ENCODE measurements around the gene UFD1. TPM values are rescaled to one million over a fixed set of nuclear protein-coding genes. Genes with fewer than 3 reads are reported as not detected.

The UFD1 gene
- total and polyA plus RNA-seq, 2 of the 13 experiments (the other 11 are each of a cell fraction or from before 2014, with no cell fraction given): 47.9 to 51.1 TPM

DNA sequence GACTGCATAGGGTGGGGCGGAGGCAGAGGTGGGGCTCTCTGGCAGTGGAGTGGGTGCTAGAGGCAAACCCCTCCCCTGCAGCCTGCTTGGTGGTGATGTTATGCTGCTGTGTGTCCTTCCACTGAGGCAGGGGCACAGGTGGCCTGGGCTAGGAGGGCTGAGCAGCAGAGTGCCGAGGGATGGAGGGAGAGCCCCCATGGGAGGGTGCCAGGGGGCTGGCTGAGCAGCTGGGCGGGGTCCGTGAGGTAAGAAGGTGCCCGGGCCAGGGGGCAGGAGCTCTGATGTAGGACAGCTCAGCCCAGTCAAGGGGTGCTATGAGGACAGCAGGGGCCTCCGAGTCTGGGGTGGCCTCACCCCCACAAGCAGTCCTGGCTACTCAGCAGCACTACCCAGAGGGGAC is 41.0 kb upstream of the UFD1 start (continued):
- TF ChIP-seq, protein P1, sequence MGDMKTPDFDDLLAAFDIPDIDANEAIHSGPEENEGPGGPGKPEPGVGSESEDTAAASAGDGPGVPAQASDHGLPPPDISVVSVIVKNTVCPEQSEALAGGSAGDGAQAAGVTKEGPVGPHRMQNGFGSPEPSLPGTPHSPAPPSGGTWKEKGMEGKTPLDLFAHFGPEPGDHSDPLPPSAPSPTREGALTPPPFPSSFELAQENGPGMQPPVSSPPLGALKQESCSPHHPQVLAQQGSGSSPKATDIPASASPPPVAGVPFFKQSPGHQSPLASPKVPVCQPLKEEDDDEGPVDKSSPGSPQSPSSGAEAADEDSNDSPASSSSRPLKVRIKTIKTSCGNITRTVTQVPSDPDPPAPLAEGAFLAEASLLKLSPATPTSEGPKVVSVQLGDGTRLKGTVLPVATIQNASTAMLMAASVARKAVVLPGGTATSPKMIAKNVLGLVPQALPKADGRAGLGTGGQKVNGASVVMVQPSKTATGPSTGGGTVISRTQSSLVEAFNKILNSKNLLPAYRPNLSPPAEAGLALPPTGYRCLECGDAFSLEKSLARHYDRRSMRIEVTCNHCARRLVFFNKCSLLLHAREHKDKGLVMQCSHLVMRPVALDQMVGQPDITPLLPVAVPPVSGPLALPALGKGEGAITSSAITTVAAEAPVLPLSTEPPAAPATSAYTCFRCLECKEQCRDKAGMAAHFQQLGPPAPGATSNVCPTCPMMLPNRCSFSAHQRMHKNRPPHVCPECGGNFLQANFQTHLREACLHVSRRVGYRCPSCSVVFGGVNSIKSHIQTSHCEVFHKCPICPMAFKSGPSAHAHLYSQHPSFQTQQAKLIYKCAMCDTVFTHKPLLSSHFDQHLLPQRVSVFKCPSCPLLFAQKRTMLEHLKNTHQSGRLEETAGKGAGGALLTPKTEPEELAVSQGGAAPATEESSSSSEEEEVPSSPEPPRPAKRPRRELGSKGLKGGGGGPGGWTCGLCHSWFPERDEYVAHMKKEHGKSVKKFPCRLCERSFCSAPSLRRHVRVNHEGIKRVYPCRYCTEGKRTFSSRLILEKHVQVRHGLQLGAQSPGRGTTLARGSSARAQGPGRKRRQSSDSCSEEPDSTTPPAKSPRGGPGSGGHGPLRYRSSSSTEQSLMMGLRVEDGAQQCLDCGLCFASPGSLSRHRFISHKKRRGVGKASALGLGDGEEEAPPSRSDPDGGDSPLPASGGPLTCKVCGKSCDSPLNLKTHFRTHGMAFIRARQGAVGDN (CRISPR knock-in tag; IDR thresholded peaks at IDR 0.05): no peak
- TF ChIP-seq RARG (CRISPR knock-in tag; IDR thresholded peaks at IDR 0.05; ENCODE audit: low read depth): no peak
- TF ChIP-seq THRA (CRISPR knock-in tag; IDR thresholded peaks at IDR 0.05; ENCODE audit: borderline replicate concordance): no peak
- no peak for TF ChIP-seq ZNF557 (CRISPR knock-in tag; IDR thresholded peaks at IDR 0.05)
- no peak for TF ChIP-seq SUZ12 (IDR thresholded peaks at IDR 0.05; ENCODE audit: low read depth, low read length)
- no peak for TF ChIP-seq SSRP1 (CRISPR knock-in tag; IDR thresholded peaks at IDR 0.05)
- TF ChIP-seq SRSF1 (optimal IDR thresholded peaks at IDR 0.05; ENCODE audit: low read depth, low read length): no peak
- no peak for TF ChIP-seq MXI1 (IDR thresholded peaks at IDR 0.05; ENCODE audit: borderline replicate concordance, low read depth, low read length)
- TF ChIP-seq ZNF781 (CRISPR knock-in tag; IDR thresholded peaks at IDR 0.05; ENCODE audit: borderline replicate concordance, not compliant biosample characterization): no peak
- no peak for TF ChIP-seq PHF21A (CRISPR knock-in tag; IDR thresholded peaks at IDR 0.05)

Data from HepG2 (cell line).